Naive thymus-derived CD4-positive, alpha-beta T cell (primary cell): Measurements from ENCODE around the gene IER5. TPM values are rescaled to one million over a fixed set of nuclear protein-coding genes. Genes with fewer than 3 reads are reported as not detected.

Experiments used
- ATAC-seq: fragments of 150-1000 bp; cut with Tn5 transposase; 2 replicates; pipeline ENCODE4 v1.10.0; 2021; ENCODE audit warnings: mild to moderate bottlenecking, moderate library complexity
- CTCF ChIA-PET: fragments of 350-600 bp; sonication (Branson Sonifier 250); formaldehyde crosslinking; loops from one replicate; lab custom pipeline; 2021; ENCODE audit warnings: antibody characterized with exemption; lab: Charles Lee
- POLR2A ChIA-PET: fragments of 350-600 bp; sonication (Branson Sonifier 250); formaldehyde crosslinking; loops from one replicate; lab custom pipeline; 2021; ENCODE audit warnings: antibody characterized with exemption, inconsistent platforms; lab: Charles Lee
- DNase-seq, 9 donors: peaks; one replicate each; pipeline versions ENCODE4 v3.0.0 to v3.0.0-alpha.2; 2020 to 2022; ENCODE audit warnings: mixed read lengths in 1 of 9
- H3K27ac ChIP-seq: one replicate; pipeline ENCODE4 v1.7.0; 2013; ENCODE audit warnings: mild to moderate bottlenecking, low read depth, low read length, moderate library complexity
- H3K27me3 ChIP-seq, 2 donors: one replicate each; pipeline ENCODE4 v1.7.0; 2013; ENCODE audit warnings: low read length in 2 of 2, mild to moderate bottlenecking in 2 of 2, moderate library complexity in 2 of 2; ENCODE audit not compliant: control insufficient read depth in 2 of 2, insufficient read depth in 2 of 2
- H3K36me3 ChIP-seq, 3 experiments: 1 replicate in 2 of 3; 2 replicates in 1 of 3; pipeline ENCODE4 v1.7.0; 2013; ENCODE audit warnings: low read length in 3 of 3, mild to moderate bottlenecking in 3 of 3, moderate library complexity in 1 of 3; ENCODE audit not compliant: insufficient read depth in 3 of 3, control insufficient read depth in 2 of 3
- H3K4me1 ChIP-seq, 2 donors: one replicate each; pipeline ENCODE4 v1.7.0; 2013; ENCODE audit warnings: low read length in 2 of 2, mild to moderate bottlenecking in 2 of 2, moderate library complexity in 1 of 2; ENCODE audit not compliant: control insufficient read depth in 2 of 2, insufficient read depth in 2 of 2
- H3K4me3 ChIP-seq: 2 replicates; pipeline ENCODE4 v1.7.0; 2013; ENCODE audit warnings: mild to moderate bottlenecking, low read length
- H3K9me3 ChIP-seq, 3 experiments: 1 replicate in 2 of 3; 2 replicates in 1 of 3; pipeline ENCODE4 v1.7.0; 2013; ENCODE audit warnings: low read length in 3 of 3; ENCODE audit not compliant: control insufficient read depth in 2 of 3
- H3K27ac Mint-ChIP-seq, 9 donors: one replicate each; pipeline ENCODE4 v1.8.0; 2020 to 2022; ENCODE audit warnings: mixed read lengths in 9 of 9, mild to moderate bottlenecking in 8 of 9, moderate library complexity in 5 of 9, inconsistent platforms in 2 of 9
- H3K27me3 Mint-ChIP-seq, 5 donors: one replicate each; pipeline ENCODE4 v1.8.0; 2021 to 2022; ENCODE audit warnings: mixed read lengths in 5 of 5, mild to moderate bottlenecking in 1 of 5
- H3K36me3 Mint-ChIP-seq, 5 donors: one replicate each; pipeline ENCODE4 v1.8.0; 2020 to 2022; ENCODE audit warnings: mixed read lengths in 5 of 5, mild to moderate bottlenecking in 3 of 5, inconsistent platforms in 1 of 5
- H3K4me1 Mint-ChIP-seq, 7 donors: one replicate each; pipeline ENCODE4 v1.8.0; 2020 to 2022; ENCODE audit warnings: mixed read lengths in 7 of 7, mild to moderate bottlenecking in 3 of 7, inconsistent platforms in 1 of 7
- H3K4me3 Mint-ChIP-seq, 10 donors: one replicate each; pipeline ENCODE4 v1.8.0; 2020 to 2022; ENCODE audit warnings: mild to moderate bottlenecking in 10 of 10, mixed read lengths in 10 of 10, moderate library complexity in 6 of 10, inconsistent platforms in 2 of 10
- H3K9me3 Mint-ChIP-seq, 11 donors: one replicate each; pipeline ENCODE4 v1.8.0; 2020 to 2022; ENCODE audit warnings: mixed read lengths in 11 of 11, mild to moderate bottlenecking in 4 of 11, inconsistent platforms in 1 of 11, moderate library complexity in 1 of 11
- intact Hi-C, 2 donors: fragments of 100-400 bp; cut with micrococcal nuclease; formaldehyde crosslinking; loops; one replicate each; pipeline ENCODE4 v1.15.1; 2023
- polyA plus RNA-seq, 2 donors: library from polyadenylated mRNA; unstranded; fragments of 300-500 nt; fragmentation: Illumina TruSeq; gene quantifications; one replicate each; pipeline ENCODE4 v1.2.3, GENCODE V29; 2021
- total RNA-seq, 6 experiments: library from RNA in 5 of 6; stranded (reverse) in 5 of 6; gene quantifications; 1 replicate in 5 of 6; 2 replicates in 1 of 6; pipeline ENCODE4 v1.2.3 and lab custom pipeline; 2021 to 2026

The IER5 gene
- total and polyA plus RNA-seq, 7 experiments from 2014 or later, result 2.1 to 86.9 (median 13.3) TPM

DNA sequence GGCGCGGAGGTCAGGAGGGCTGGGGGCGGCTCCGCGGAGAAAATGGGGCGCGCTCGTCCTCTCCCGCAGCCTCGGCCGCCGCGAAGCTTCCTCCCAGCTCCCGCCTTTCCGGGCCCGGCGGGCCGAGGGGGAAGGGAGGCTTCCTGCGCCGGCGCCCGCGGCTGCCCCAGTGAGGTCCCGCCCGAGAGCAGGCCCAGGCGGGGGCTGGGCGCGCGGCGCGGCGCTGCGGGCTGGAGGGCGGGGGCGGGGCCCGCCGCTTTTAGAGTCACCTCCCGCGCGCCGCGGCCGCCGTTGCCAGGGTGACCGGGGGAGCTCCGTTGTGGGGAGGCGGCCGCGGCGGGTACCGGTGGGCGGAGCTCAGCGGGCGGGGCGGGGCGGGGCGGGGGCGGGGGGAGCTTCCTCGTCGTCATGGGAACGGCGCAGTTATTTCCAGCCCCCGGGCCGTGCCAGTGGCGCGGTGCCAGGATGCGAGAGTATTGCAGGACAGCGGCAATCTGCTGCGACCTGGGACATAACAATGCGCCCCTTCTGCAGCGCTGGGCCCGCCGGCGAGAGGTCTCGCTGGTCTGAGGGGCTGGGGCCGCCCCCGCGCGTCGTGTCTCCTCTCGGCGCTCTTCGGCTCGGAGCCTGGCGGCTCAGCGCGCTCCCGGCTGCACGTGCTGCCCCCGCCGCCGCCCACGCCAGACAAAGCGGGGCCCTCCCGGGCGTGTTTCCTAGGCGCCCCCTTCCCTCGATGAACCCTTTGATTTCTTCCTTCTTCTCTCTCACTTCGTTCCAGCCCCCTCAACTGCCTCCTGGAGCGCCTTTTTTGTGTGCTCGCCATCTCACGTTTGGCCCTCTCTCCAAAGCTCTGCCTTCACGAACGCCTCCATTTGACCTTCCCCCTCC is 16.9 kb downstream of the IER5 start:
- peaks cover 0 to 3% (median 0%) of the 10 kb centered on the region in 11 donors for H3K9me3 Mint-ChIP-seq
- ChIA-PET POLR2A (interaction anchor here (0.9 to 12.8 kb wide), 13 partner anchors 9 to 293 kb away, joined by 3 to 264 read pairs (median 6); partner anchors contain the start of genes IER5, MR1 and STX6), CTCF (interaction anchor here (0.7 to 3.2 kb wide), 5 partner anchors 15 to 63 kb away, joined by 3 to 11 read pairs (median 3); no protein-coding TSS in a partner anchor)
- Histone ChIP-seq H3K27me3 (no peaks in the 10 kb centered on the region), H3K4me1 (peaks cover 16 to 20% of the 10 kb centered on the region in 2 donors), H3K9me3 (no peaks in the 10 kb centered on the region), H3K27ac (peak overlapping the region; percentile 85), H3K4me3 (peak overlapping the region; percentile 61), H3K36me3 (no peaks in the 10 kb centered on the region)
- DNase-seq (peak; percentile 81 to 94 (median 90)), ATAC-seq (peak; percentile 94)
- intact Hi-C loops, result loop anchor here (1.0 to 10.0 kb wide), 12 partner anchors 17 to 1499 kb away; partner anchors contain the start of genes IER5 (in 2 of the 2), MR1 (in 2 of the 2), STX6 (in 2 of the 2) and CEP350 (in 1 of the 2)
- H3K27me3 Mint-ChIP-seq, result peaks cover 0 to 43% (median 0%) of the 10 kb centered on the region in 5 donors
- H3K4me3 Mint-ChIP-seq, result peak overlapping the region; percentile 84 to 96 (median 91)
- H3K36me3 Mint-ChIP-seq, result peaks cover 0 to 3% (median 0%) of the 10 kb centered on the region in 5 donors
- peaks cover 22 to 76% (median 61%) of the 10 kb centered on the region in 7 donors for H3K4me1 Mint-ChIP-seq
- peak overlapping the region; percentile 69 to 97 (median 89) for H3K27ac Mint-ChIP-seq

DNA sequence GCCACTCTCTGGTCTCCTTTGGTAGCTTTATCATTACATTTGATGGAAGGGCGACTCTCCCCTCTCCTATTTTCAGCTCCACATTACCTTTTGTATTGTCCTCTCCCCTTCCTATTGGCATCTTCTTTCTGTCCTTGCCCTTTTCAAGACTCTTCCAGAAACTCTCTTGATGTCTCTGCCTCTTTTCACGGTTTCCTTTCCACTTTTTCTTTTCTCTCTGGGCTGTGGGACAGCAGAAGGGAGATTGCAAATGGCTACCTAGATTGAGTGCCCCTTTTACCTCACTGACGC is 17.5 kb downstream of the IER5 start:
- H3K4me1 ChIP-seq, result peaks cover 16 to 20% of the 10 kb centered on the region in 2 donors
- H3K9me3 Mint-ChIP-seq, result peaks cover 0 to 3% (median 0%) of the 10 kb centered on the region in 11 donors
- peak overlapping the region; percentile 69 to 97 (median 89) for H3K27ac Mint-ChIP-seq
- ChIA-PET POLR2A (interaction anchor here (0.9 to 12.8 kb wide), 7 partner anchors 10 to 73 kb away, joined by 3 to 264 read pairs (median 7); partner anchors contain the start of genes IER5 and MR1), CTCF (interaction anchor here (1.5 to 3.2 kb wide), 2 partner anchors 34 to 36 kb away, joined by 4 to 11 read pairs; no protein-coding TSS in a partner anchor)
- peak overlapping the region; percentile 82 to 96 (median 91) for H3K4me3 Mint-ChIP-seq
- no peaks in the 10 kb centered on the region for H3K27me3 ChIP-seq
- no peaks in the 10 kb centered on the region for H3K36me3 Mint-ChIP-seq
- peaks cover 17 to 70% (median 55%) of the 10 kb centered on the region in 7 donors for H3K4me1 Mint-ChIP-seq
- no peaks in the 10 kb centered on the region for H3K9me3 ChIP-seq
- peak overlapping the region; percentile 58 for H3K4me3 ChIP-seq
- DNase-seq (no peak), ATAC-seq (no peak)
- intact Hi-C loops, result loop anchor here (5.0 to 10.0 kb wide), 4 partner anchors 954 to 1499 kb away; partner anchors contain the start of genes CEP350 (in 1 of the 2), QSOX1 (in 1 of the 2), RGS16 (in 1 of the 2) and TOR1AIP1 (in 1 of the 2)
- H3K27me3 Mint-ChIP-seq, result peaks cover 0 to 49% (median 0%) of the 10 kb centered on the region in 5 donors
- peak overlapping the region; percentile 60 for H3K27ac ChIP-seq
- H3K36me3 ChIP-seq, result no peaks in the 10 kb centered on the region

DNA sequence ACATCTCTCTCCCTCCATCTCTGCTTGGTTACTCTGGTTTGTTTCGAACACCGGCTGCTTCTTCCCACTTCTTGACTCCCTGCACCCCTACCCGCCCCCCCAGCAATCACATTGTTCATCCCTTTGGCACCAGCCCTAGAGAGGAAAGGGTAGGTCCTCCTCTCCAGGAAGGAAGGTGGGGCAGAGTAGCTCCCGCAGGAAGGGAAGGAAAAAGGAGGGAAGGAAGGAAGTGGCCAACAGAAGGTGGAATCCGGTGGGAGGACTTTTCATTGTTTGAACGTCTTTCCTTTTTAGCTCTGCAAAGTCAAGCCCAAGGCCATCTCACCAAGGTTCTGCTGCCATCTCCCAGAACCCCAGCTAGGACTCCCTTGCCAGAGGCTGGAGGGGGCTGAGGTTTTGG is 18.0 kb downstream of the IER5 start:
- ATAC-seq (no peak), DNase-seq (no peak)
- ChIA-PET CTCF (interaction anchor here (1.1 to 3.2 kb wide), 3 partner anchors 16 to 36 kb away, joined by 3 to 11 read pairs (median 4); no protein-coding TSS in a partner anchor), POLR2A (interaction anchor here (1.1 to 12.8 kb wide), 7 partner anchors 10 to 73 kb away, joined by 3 to 264 read pairs (median 7); partner anchors contain the start of genes IER5 and MR1)
- Mint-ChIP-seq H3K4me1 (peaks cover 17 to 65% (median 50%) of the 10 kb centered on the region in 7 donors), H3K9me3 (peaks cover 0 to 3% (median 0%) of the 10 kb centered on the region in 11 donors), H3K4me3 (peak overlapping the region in 9 of 10 donors; percentile 82 to 96 (median 91)), H3K36me3 (no peaks in the 10 kb centered on the region), H3K27ac (peak overlapping the region; percentile 63 to 97 (median 89)), H3K27me3 (peaks cover 0 to 54% (median 0%) of the 10 kb centered on the region in 5 donors)
- Histone ChIP-seq H3K36me3 (no peaks in the 10 kb centered on the region), H3K4me3 (no peak overlapping the region), H3K27me3 (no peaks in the 10 kb centered on the region), H3K4me1 (peaks cover 16 to 20% of the 10 kb centered on the region in 2 donors), H3K27ac (no peak overlapping the region), H3K9me3 (no peaks in the 10 kb centered on the region)
- intact Hi-C loops, result loop anchor here (5.0 to 10.0 kb wide), 4 partner anchors 954 to 1498 kb away; partner anchors contain the start of genes CEP350 (in 1 of the 2), QSOX1 (in 1 of the 2), RGS16 (in 1 of the 2) and TOR1AIP1 (in 1 of the 2)

DNA sequence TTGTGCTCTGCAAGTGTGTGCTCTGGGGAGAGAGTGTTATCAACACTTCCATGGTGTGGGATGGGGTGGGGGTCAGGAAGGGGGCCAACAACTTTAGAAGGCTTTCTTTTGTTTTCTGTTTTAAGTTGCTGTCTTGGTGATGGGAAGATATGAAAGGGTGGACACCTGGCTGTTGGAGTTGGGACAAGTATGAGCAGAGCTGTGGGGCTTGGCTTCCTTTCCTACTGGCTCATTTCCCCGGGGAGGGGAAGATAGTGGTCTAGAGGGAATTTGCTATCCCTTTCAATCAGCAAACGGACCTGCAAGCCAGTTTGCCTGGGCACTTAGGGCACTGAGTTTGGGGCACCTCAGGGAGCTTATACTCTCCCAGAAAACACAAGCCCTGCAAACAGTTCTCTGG is 19.2 kb downstream of the IER5 start:
- ChIA-PET CTCF (interaction anchor here (1.1 to 3.2 kb wide), 3 partner anchors 17 to 34 kb away, joined by 3 to 11 read pairs (median 4); no protein-coding TSS in a partner anchor), POLR2A (interaction anchor here (0.7 to 12.8 kb wide), 3 partner anchors 19 to 42 kb away, joined by 3 to 264 read pairs (median 3); partner anchors contain the start of gene IER5)
- peak overlapping the region in 2 of 10 donors; percentile 13 to 95 for H3K4me3 Mint-ChIP-seq
- no peaks in the 10 kb centered on the region for H3K27me3 ChIP-seq
- H3K9me3 ChIP-seq, result no peaks in the 10 kb centered on the region
- H3K9me3 Mint-ChIP-seq, result peaks cover 0 to 3% (median 0%) of the 10 kb centered on the region in 11 donors
- H3K4me1 ChIP-seq, result peaks cover 16 to 20% of the 10 kb centered on the region in 2 donors
- no peak overlapping the region for H3K27ac ChIP-seq
- peak overlapping the region in 4 of 9 donors; percentile 21 to 66 (median 54) for H3K27ac Mint-ChIP-seq
- H3K4me1 Mint-ChIP-seq, result peaks cover 17 to 56% (median 46%) of the 10 kb centered on the region in 7 donors
- no peak overlapping the region for H3K4me3 ChIP-seq
- peaks cover 0 to 63% (median 0%) of the 10 kb centered on the region in 5 donors for H3K27me3 Mint-ChIP-seq
- ATAC-seq (no peak), DNase-seq (no peak)
- no peaks in the 10 kb centered on the region for H3K36me3 Mint-ChIP-seq
- no peaks in the 10 kb centered on the region for H3K36me3 ChIP-seq
- intact Hi-C loops, result loop anchor here (5.0 to 10.0 kb wide), 4 partner anchors 955 to 1497 kb away; partner anchors contain the start of genes CEP350 (in 1 of the 2), QSOX1 (in 1 of the 2), RGS16 (in 1 of the 2) and TOR1AIP1 (in 1 of the 2)

DNA sequence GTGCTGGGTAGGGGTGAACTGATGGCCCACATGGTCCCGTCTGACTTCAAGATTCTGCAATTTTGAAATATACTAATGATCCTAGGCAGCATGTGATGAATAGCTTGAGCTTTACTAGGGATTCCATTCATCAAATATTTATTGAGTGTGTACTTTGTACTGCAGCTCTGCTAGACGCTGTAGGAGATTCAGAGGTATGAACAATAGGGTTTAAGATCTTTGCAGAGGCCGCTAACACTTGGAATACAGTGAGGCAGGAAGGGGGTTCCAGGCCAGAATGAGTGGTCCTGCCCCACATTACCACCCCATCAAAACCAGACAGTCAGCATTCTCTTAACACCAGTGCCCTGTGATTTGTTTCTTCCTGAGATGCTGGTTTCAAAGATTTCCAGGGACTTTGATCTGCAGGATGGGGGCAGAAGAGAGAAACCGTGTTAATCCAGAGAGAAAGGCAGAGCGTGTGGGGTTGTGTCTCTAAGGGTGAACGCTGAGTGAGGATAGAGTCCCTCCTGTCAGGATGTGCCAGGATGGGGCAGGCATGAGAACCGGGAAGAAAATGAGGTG is 19.9 kb downstream of the IER5 start:
- intact Hi-C loops, result loop anchor here (5.0 to 10.0 kb wide), 4 partner anchors 956 to 1496 kb away; partner anchors contain the start of genes CEP350 (in 1 of the 2), QSOX1 (in 1 of the 2), RGS16 (in 1 of the 2) and TOR1AIP1 (in 1 of the 2)
- no peaks in the 10 kb centered on the region for H3K36me3 ChIP-seq
- Mint-ChIP-seq H3K9me3 (peaks cover 0 to 3% (median 0%) of the 10 kb centered on the region in 11 donors), H3K4me1 (peaks cover 17 to 52% (median 41%) of the 10 kb centered on the region in 7 donors), H3K27ac (peak overlapping the region in 3 of 9 donors; percentile 7 to 55 (median 34)), H3K36me3 (no peaks in the 10 kb centered on the region), H3K27me3 (peaks cover 0 to 63% (median 0%) of the 10 kb centered on the region in 5 donors), H3K4me3 (peak overlapping the region in 1 of 10 donors; percentile 0)
- DNase-seq (no peak), ATAC-seq (no peak)
- H3K4me1 ChIP-seq, result peaks cover 16 to 20% of the 10 kb centered on the region in 2 donors
- no peak overlapping the region for H3K4me3 ChIP-seq
- H3K27ac ChIP-seq, result no peak overlapping the region
- no peaks in the 10 kb centered on the region for H3K27me3 ChIP-seq
- no peaks in the 10 kb centered on the region for H3K9me3 ChIP-seq
- CTCF ChIA-PET, result no interaction called here
- POLR2A ChIA-PET, result interaction anchor here (12.8 kb wide), 1 partner anchor 20 kb away, joined by 264 read pairs; the partner anchor contains the start of gene IER5
